ENCODE data around the gene VPS37C.

DNA sequence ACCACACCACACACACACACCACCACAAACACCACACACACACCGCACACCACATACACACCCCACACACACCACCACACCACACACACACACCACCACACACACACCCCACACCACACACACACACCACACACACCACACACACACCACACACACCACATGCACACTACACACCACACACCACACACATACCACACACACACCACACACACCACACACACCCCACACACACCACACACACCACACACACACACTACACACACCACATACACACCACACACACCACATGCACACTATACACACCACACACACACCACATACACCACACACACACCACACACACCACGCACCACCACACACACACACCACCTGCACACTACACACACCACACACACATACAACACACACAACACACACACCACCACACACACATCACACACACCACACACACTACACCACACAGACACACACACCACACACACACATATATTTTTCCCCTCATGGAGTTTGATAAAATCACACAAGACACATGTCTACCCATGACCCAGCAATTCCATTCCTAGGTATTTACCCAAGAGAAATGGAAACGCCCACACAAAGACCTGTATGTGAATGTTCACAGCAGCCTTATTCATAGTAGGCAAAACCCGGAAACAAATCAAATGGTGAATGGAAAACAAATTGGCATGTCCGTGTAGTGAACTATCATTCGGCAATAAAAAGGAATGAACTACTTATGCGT lies 44.6 kb downstream of the VPS37C start:
- TF ChIP-seq, protein P1, sequence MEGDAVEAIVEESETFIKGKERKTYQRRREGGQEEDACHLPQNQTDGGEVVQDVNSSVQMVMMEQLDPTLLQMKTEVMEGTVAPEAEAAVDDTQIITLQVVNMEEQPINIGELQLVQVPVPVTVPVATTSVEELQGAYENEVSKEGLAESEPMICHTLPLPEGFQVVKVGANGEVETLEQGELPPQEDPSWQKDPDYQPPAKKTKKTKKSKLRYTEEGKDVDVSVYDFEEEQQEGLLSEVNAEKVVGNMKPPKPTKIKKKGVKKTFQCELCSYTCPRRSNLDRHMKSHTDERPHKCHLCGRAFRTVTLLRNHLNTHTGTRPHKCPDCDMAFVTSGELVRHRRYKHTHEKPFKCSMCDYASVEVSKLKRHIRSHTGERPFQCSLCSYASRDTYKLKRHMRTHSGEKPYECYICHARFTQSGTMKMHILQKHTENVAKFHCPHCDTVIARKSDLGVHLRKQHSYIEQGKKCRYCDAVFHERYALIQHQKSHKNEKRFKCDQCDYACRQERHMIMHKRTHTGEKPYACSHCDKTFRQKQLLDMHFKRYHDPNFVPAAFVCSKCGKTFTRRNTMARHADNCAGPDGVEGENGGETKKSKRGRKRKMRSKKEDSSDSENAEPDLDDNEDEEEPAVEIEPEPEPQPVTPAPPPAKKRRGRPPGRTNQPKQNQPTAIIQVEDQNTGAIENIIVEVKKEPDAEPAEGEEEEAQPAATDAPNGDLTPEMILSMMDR (IDR thresholded peaks at IDR 0.05) = no peak
- TF ChIP-seq POLR2A (IDR thresholded peaks at IDR 0.05) = no peak

Measured in body of pancreas (tissue), 4 donors.